ENCODE measurements around the gene PSEN2. TPM values are rescaled to one million over a fixed set of nuclear protein-coding genes. Genes with fewer than 3 reads are reported as not detected.

The PSEN2 gene
- total and polyA plus RNA-seq, 9 of the 15 experiments (the other 6 are each of a cell fraction or from before 2014, with no cell fraction given), result 2.3 to 21.5 (median 13.7) TPM

- TF ChIP-seq TEAD1 (CRISPR knock-in tag; IDR thresholded peaks at IDR 0.05), result no peak
- TF ChIP-seq IRF9 (tag; IDR thresholded peaks at IDR 0.05), result no peak
- no peak for TF ChIP-seq ZNF143 (CRISPR knock-in tag; IDR thresholded peaks at IDR 0.05)
- no peak for TF ChIP-seq NFRKB (IDR thresholded peaks at IDR 0.05; ENCODE audit: low read depth)
- TF ChIP-seq MCM7 (IDR thresholded peaks at IDR 0.05), result no peak
- TF ChIP-seq ZMIZ1 (IDR thresholded peaks at IDR 0.05; ENCODE audit: low read depth in 2 of 2, low read length in 2 of 2), result no peak
- TF ChIP-seq CTBP1 (IDR thresholded peaks at IDR 0.05; ENCODE audit: borderline replicate concordance), result no peak
- TF ChIP-seq MXI1 (IDR thresholded peaks at IDR 0.05; ENCODE audit: low read depth, low read length), result no peak
Measured at GRCh38 chr1:226827458-226827857, 43.0 kb upstream of the PSEN2 start (continued).
